ENCODE data around the gene TRAPPC10. TPM values are rescaled to one million over a fixed set of nuclear protein-coding genes. Genes with fewer than 3 reads are reported as not detected.
"Not testable (repeated sequence)": the region's sequence is repeated elsewhere in the genome, so short reads cannot be mapped to it uniquely, and the experiment has no call there.

Gene TRAPPC10
- total RNA-seq, 5 donors from 2014 or later (not counting 1 experiment from before 2014, with no cell fraction given): 82.5 to 144 (median 92.2) TPM

DNA sequence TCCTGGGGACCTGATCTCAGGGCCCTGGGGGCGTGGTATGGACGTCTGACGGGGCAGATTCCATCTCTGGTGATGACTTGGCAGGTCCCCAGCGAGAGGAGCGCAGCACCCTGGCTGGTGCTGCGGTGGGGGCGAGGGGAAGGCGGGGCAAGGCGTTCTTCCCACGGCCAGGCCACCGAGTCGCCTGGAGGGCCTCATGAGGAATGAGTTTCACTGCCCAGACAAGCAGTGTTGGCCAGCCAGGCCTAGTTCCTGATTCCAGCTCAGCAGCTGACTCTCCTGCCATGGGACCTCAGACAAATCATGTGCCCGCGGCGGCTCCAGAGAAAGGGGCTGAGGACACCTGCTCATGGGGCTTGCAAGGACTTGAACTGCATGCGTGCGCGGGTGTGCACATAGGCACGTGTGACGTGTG, 142.7 kb downstream of the TRAPPC10 start:
- H3K36me3 ChIP-seq (ENCODE audit: control insufficient read depth in 2 of 2, extremely low read depth in 1 of 2, insufficient read depth in 1 of 2, low read length in 1 of 2); H3K9me3 ChIP-seq; H3K4me3 Mint-ChIP-seq; DNase-seq; H3K9me3 Mint-ChIP-seq; H3K4me1 ChIP-seq (ENCODE audit: control insufficient read depth in 1 of 2, extremely low read depth in 1 of 2, insufficient read depth in 2 of 2, low read length in 2 of 2); H3K36me3 Mint-ChIP-seq; POLR2A ChIA-PET; CTCF ChIA-PET; H3K27me3 ChIP-seq (replicated peaks in 1 of 2; ENCODE audit: control insufficient read depth in 2 of 2, extremely low read depth in 1 of 2, insufficient read depth in 2 of 2, low read length in 1 of 2); H3K4me1 Mint-ChIP-seq; H3K4me3 ChIP-seq (ENCODE audit: control insufficient read depth in 1 of 2, extremely low read depth in 1 of 2, low read length in 1 of 2); H3K27ac Mint-ChIP-seq; H3K27me3 Mint-ChIP-seq; H3K27ac ChIP-seq (ENCODE audit: low read length): not testable (repeated sequence)
- peak in 2 of 4 experiments; percentile 9 to 25 for ATAC-seq (replicated peaks in 1 of 4)
- WGBS (ENCODE audit: insufficient coverage): no CpG with 5 or more reads among the region's 20 CpGs

DNA sequence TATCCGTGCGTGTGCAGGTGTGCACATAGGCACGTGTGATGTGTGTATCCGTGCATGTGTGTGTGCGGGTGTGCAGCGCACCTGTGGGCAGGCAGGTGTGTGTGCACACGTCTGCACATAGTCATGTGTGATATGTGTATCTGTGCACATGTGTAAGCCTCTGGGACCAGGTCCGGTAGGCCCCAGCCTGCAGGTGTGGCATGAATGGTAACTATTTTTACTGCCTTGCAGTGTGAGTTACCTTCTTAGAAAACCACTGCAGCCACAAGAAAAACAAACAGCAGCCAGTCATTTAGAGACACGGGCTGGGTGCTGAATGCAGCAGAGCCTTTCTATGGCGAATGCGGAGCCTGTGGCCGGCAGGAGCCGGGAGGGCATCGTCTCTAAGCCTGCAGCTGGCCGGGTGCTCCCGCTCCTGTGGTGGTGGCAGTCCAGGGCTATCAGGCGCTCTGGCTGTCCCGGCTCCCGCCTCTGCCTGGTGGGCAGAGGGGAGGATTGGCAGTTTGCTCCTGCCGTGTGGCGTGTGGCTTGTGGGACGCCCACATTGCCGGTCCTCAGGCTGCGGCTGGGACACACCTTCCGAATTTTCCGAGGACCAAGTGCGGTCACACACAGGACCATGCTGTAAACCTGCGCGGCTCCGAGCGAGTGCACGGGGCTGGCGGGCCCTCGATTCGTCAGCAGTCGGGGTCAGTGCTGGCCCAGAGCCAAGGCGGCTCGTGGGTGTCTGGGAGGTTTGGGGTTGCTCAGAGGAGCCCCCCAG, 143.3 kb downstream of the TRAPPC10 start:
- WGBS (ENCODE audit: insufficient coverage): 0% methylated on average over 3 of the region's 38 CpGs
- H3K4me1 ChIP-seq (ENCODE audit: control insufficient read depth in 1 of 2, extremely low read depth in 1 of 2, insufficient read depth in 2 of 2, low read length in 2 of 2); H3K36me3 Mint-ChIP-seq; H3K36me3 ChIP-seq (ENCODE audit: control insufficient read depth in 2 of 2, extremely low read depth in 1 of 2, insufficient read depth in 1 of 2, low read length in 1 of 2); H3K4me3 ChIP-seq (ENCODE audit: control insufficient read depth in 1 of 2, extremely low read depth in 1 of 2, low read length in 1 of 2); POLR2A ChIA-PET; H3K4me1 Mint-ChIP-seq; H3K27me3 ChIP-seq (replicated peaks in 1 of 2; ENCODE audit: control insufficient read depth in 2 of 2, extremely low read depth in 1 of 2, insufficient read depth in 2 of 2, low read length in 1 of 2); H3K27ac Mint-ChIP-seq; H3K27me3 Mint-ChIP-seq; H3K4me3 Mint-ChIP-seq; H3K9me3 Mint-ChIP-seq; H3K9me3 ChIP-seq; H3K27ac ChIP-seq (ENCODE audit: low read length); CTCF ChIA-PET: not testable (repeated sequence)
- peak; percentile 25 to 52 (median 42) for ATAC-seq (replicated peaks in 1 of 4)
- DNase-seq: peak in 3 of 35 experiments; percentile 18 to 33 (median 26)

DNA sequence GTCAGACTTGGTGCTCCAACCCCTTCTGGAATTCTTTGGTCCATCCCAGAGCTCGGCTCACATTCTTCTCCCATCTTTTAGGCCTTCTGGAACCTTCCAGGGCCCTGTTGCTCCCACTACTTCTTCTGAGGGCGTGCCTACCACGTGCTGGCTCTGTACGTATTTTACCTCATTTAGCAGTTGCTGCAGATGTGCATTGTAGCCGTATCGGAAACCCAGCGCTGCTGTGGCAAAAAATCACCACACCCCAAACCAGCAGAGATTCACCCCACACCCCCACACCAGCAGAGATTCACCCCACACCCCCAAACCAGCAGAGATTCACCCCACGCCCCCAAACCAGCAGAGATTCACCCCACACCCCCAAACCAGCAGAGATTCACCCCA, 143.9 kb downstream of the TRAPPC10 start:
- no CpG with 5 or more reads among the region's 8 CpGs for WGBS (ENCODE audit: insufficient coverage)
- DNase-seq; H3K27me3 ChIP-seq (replicated peaks in 1 of 2; ENCODE audit: control insufficient read depth in 2 of 2, extremely low read depth in 1 of 2, insufficient read depth in 2 of 2, low read length in 1 of 2); H3K4me3 ChIP-seq (ENCODE audit: control insufficient read depth in 1 of 2, extremely low read depth in 1 of 2, low read length in 1 of 2); H3K4me1 ChIP-seq (ENCODE audit: control insufficient read depth in 1 of 2, extremely low read depth in 1 of 2, insufficient read depth in 2 of 2, low read length in 2 of 2); CTCF ChIA-PET; H3K36me3 ChIP-seq (ENCODE audit: control insufficient read depth in 2 of 2, extremely low read depth in 1 of 2, insufficient read depth in 1 of 2, low read length in 1 of 2); H3K9me3 ChIP-seq; H3K9me3 Mint-ChIP-seq; H3K27ac Mint-ChIP-seq; H3K27ac ChIP-seq (ENCODE audit: low read length); POLR2A ChIA-PET; H3K36me3 Mint-ChIP-seq; H3K4me3 Mint-ChIP-seq; H3K4me1 Mint-ChIP-seq; H3K27me3 Mint-ChIP-seq: not testable (repeated sequence)
- ATAC-seq (replicated peaks in 1 of 4): peak in 3 of 4 experiments; percentile 18 to 28 (median 25)

Other genes starting within 250 kb of the TRAPPC10 start
- gene CSTB, start 236.0 kb upstream of the TRAPPC10 start, total RNA-seq: 10 to 100 TPM; 19.0 to 34.7 (median 25.9) TPM
- gene RRP1, start 222.7 kb upstream of the TRAPPC10 start, total RNA-seq: 10 to 100 TPM; 24.0 to 30.9 (median 28.1) TPM
- 10 to 100 TPM; 48.4 to 77.2 (median 65.1) TPM for gene AGPAT3, start 147.1 kb upstream of the TRAPPC10 start, total RNA-seq
- gene PWP2, start 95.1 kb downstream of the TRAPPC10 start, total RNA-seq: 10 to 100 TPM in 4 of 5 donors, 1 to 10 TPM in 1; 8.9 to 39.3 (median 12.3) TPM
- 10 to 100 TPM; 12.3 to 75.0 (median 21.1) TPM for gene GATD3, start 121.4 kb downstream of the TRAPPC10 start, total RNA-seq
- 10 to 100 TPM in 3 of 5 donors, 1 to 10 TPM in 2; 7.9 to 16.7 (median 10.1) TPM for gene ICOSLG, start 228.6 kb downstream of the TRAPPC10 start, total RNA-seq
- not detected for gene DNMT3L, start 249.6 kb downstream of the TRAPPC10 start, total RNA-seq

All from T-cell (primary cell).